ENCODE measurements around the gene SBNO2. TPM values are rescaled to one million over a fixed set of nuclear protein-coding genes. Genes with fewer than 3 reads are reported as not detected.
A peak's percentile ranks its signal among the peaks of the same experiment; 100 is the strongest.

The SBNO2 gene
- total and polyA plus RNA-seq, 9 of the 15 experiments (the other 6 are each of a cell fraction or from before 2014, with no cell fraction given), result 0.01 to 46.2 (median 6.7) TPM

DNA sequence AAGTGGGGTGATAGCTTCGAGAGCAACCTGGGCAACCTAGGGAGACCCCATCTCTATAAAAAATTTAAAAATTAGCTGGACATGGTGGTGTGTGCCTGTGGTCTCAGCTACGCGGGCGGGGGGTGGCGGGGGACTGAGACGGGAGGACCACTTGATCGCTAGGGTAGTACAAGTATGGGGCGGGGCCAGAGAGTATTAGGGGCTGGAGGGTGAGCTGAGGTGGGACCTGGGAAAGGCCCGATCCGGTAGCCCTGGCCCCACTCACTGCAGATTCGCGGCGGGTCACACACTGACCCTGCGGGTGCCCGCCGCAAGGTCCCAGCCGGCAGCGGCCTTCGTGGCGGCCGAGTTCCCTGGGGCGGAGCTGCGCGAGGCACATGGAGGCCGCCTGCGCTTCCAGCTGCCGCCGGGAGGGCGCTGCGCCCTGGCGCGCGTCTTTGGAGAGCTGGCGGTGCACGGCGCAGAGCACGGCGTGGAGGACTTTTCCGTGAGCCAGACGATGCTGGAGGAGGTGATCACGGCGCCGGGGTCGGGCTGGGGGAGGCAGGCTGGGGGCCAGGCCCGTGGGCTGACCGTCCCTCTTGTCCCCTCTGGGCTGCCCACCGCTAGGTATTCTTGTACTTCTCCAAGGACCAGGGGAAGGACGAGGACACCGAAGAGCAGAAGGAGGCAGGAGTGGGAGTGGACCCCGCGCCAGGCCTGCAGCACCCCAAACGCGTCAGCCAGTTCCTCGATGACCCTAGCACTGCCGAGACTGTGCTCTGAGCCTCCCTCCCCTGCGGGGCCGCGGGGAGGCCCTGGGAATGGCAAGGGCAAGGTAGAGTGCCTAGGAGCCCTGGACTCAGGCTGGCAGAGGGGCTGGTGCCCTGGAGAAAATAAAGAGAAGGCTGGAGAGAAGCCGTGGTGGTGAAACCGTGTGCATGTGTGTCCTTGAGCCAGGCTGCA lies 109.1 kb downstream of the SBNO2 start (continued):
- TF ChIP-seq MCM5 (IDR thresholded peaks at IDR 0.05; ENCODE audit: low read depth) (no peak), HIVEP1 (CRISPR knock-in tag; IDR thresholded peaks at IDR 0.05) (no peak), L3MBTL2 (IDR thresholded peaks at IDR 0.05) (peak; percentile 90), HMGN3 (IDR thresholded peaks at IDR 0.05; ENCODE audit: borderline replicate concordance, extremely low read depth, insufficient read length, low read depth, low read length) (peak; percentile 28), POLR2G (IDR thresholded peaks at IDR 0.05; ENCODE audit: low read depth, low read length) (peak; percentile 54), ZNF318 (IDR thresholded peaks at IDR 0.05; ENCODE audit: borderline replicate concordance in 1 of 2, low read depth in 1 of 2) (no peak), FOXA1 (IDR thresholded peaks at IDR 0.05; ENCODE audit: borderline replicate concordance) (no peak), ZFP36 (IDR thresholded peaks at IDR 0.05; ENCODE audit: low read depth, low read length, partially characterized antibody) (no peak), HDAC6 (IDR thresholded peaks at IDR 0.05; ENCODE audit: low read depth, low read length) (peak; percentile 94; the same call in 1 of the 2 replicates), FOXK2 (conservative IDR thresholded peaks at IDR 0.05 in 1 of 2, IDR thresholded peaks at IDR 0.05 in 1 of 2; ENCODE audit: low read depth in 2 of 2) (no peak), KLF1 (tag; IDR thresholded peaks at IDR 0.05) (no peak), BCL6 (CRISPR knock-in tag; IDR thresholded peaks at IDR 0.05) (no peak), LARP7 (IDR thresholded peaks at IDR 0.05) (no peak), HDAC2 (IDR thresholded peaks at IDR 0.05) (no peak), ZNF354B (CRISPR knock-in tag; IDR thresholded peaks at IDR 0.05) (no peak)
- TF ChIP-seq, protein P1, sequence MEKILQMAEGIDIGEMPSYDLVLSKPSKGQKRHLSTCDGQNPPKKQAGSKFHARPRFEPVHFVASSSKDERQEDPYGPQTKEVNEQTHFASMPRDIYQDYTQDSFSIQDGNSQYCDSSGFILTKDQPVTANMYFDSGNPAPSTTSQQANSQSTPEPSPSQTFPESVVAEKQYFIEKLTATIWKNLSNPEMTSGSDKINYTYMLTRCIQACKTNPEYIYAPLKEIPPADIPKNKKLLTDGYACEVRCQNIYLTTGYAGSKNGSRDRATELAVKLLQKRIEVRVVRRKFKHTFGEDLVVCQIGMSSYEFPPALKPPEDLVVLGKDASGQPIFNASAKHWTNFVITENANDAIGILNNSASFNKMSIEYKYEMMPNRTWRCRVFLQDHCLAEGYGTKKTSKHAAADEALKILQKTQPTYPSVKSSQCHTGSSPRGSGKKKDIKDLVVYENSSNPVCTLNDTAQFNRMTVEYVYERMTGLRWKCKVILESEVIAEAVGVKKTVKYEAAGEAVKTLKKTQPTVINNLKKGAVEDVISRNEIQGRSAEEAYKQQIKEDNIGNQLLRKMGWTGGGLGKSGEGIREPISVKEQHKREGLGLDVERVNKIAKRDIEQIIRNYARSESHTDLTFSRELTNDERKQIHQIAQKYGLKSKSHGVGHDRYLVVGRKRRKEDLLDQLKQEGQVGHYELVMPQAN (IDR thresholded peaks at IDR 0.05; ENCODE audit: borderline replicate concordance), result no peak
- TF ChIP-seq, protein P2, sequence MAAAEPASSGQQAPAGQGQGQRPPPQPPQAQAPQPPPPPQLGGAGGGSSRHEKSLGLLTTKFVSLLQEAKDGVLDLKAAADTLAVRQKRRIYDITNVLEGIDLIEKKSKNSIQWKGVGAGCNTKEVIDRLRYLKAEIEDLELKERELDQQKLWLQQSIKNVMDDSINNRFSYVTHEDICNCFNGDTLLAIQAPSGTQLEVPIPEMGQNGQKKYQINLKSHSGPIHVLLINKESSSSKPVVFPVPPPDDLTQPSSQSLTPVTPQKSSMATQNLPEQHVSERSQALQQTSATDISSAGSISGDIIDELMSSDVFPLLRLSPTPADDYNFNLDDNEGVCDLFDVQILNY (CRISPR knock-in tag; IDR thresholded peaks at IDR 0.05), result no peak
